NCI-H146 (cell line): ENCODE measurements around the gene ITK.
"Not testable (repeated sequence)": the region's sequence is repeated elsewhere in the genome, so short reads cannot be mapped to it uniquely, and the experiment has no call there.

Source experiments
- DNase-seq: peaks from one replicate; lab custom pipeline; 2025; lab: John Stamatoyannopoulos, UW

ITK gene

DNA sequence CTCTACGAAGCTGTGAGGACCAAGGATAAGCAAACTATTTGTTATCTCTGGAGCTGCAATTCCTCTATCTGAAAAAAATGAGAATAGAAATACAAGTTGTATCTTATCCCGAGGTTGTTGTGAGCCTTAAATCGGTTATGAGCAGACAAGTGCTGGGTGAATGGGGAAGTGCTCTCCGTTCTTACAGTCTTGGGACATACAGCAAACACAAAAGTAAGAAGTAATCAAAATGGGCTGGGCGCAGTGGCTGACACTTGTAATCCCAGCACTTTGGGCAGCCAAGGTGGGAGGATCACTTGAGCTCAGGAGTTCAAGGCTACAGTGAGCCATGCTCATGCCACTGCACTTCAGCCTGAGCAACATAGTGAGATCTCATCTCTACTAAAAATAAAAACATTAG, 31.7 kb downstream of the ITK start:
- no peak for DNase-seq

GRCh38 chr5:157213527-157214243, 33.0 kb downstream of the ITK start:
- no peak for DNase-seq

DNA sequence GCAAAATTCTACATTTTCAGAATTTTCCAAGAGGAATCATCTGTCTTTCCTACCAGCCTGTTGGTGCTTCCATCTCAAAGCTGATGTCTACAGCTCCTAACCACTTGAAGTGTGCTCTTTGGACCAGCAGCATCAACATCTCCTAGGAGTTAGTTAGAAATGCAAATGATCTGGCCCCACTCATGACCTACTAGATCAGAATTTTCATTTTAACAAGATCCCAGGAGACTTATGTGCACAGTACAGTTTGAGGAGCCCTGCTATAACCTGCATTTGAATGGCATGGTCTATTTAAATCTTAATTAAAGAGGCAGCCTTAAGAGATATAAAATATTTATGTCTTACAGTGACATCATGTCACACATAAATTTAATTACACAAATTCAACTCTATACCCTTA, 33.8 kb downstream of the ITK start:
- DNase-seq, result no peak

DNA sequence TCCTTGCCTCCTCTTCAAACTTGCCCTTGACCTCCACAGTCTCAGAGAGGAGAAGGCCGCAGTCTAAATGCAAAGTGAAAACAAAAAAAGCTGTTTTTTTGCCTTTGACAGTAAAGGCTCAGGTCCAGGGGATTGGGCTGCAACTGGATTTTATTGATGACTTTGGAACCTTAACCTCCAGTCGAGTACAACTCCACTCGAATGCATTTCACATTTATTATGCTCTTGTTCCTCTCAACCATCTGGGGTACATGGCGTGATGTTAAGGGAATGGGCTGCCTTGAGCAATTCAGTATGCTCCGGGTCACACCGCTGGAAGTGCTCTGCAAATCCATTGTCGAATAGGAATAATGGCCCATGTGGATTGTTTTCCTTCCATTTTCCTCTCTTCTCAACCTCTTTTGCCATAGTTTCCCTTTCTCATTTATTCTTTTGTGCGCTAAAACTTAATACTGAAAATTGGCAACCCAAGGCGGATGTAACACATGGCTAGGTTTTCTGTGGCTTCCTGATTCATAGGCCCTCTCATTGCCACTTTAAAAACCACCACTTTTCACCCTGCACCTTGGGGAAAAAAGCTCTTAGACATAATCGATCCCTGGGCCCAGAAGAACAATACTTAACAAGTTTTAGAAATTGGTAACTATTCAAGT, 34.3 kb downstream of the ITK start:
- DNase-seq, result no peak

- DNase-seq, result no peak
Measured at GRCh38 chr5:157215514-157216167, 35.0 kb downstream of the ITK start.

- DNase-seq, result no peak
Measured at GRCh38 chr5:157216391-157217142, 35.9 kb downstream of the ITK start.

GRCh38 chr5:157217289-157218024, 36.8 kb downstream of the ITK start:
- DNase-seq, result no peak

- no peak for DNase-seq
Measured at GRCh38 chr5:157219491-157220271, 39.0 kb downstream of the ITK start.

- no peak for DNase-seq
Measured at GRCh38 chr5:157221959-157222358, 41.3 kb downstream of the ITK start.

GRCh38 chr5:157222506-157223230, 42.0 kb downstream of the ITK start:
- no peak for DNase-seq

DNA sequence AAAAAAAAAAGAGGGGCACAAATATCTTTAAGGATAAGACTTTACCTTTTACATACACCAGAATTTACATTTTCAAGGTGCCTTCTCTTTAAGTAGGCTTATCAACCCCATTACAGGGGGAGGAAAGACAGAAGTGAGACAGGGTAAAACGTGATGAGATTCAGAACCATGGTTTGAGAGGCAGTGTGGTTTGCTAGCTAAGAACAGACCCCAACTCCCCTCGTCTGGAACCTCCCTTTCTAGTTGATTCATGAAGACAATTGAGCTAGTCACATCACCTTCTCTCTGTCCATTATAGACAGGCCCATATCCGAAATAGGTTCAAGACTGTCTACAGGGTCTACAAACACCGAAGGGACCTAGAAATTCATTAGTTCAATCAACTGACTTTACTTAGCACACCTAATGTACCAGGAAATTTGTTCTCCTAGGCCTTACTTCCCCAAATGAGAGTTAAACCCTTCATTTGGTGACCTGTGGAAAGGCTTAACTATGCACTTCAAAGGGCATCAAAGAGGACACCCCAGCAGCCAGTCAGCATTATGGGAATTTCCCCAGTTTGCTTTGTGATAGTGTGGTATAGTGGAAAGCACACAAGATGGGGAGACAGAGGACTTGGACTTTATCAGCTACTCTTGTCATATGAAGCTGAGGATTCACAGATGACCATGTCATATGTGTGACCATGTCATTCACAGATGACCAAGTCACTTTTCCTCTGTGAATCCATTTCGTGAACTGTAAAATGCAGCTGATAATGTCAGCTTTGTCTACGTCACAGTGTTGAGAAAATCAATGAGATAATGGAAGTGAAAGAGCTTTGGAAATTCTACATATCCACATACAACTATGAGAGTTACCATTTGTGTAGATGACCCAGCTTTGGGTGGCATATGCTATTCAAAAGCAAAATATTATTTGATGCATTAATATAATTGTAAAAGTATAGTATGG, 45.1 kb downstream of the ITK start:
- DNase-seq, result no peak

DNA sequence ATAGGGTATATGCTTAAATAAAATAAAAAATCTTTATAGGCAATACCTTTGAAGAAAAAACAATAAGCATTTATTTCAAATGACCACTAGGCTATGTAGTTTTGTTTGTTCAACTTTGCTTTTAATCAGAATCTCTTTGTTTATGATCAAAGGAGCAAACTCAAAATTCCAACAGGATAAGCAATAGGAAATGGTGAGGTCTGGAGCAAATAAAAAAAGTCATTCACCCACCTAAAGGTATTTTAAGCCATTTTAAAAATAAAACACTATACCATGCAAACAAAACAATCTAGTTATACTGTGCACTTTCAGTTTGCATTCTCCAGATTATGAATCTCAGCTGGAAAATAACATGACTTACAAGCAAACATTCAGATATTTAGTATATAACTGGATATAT, 50.0 kb downstream of the ITK start:
- DNase-seq, result no peak

DNA sequence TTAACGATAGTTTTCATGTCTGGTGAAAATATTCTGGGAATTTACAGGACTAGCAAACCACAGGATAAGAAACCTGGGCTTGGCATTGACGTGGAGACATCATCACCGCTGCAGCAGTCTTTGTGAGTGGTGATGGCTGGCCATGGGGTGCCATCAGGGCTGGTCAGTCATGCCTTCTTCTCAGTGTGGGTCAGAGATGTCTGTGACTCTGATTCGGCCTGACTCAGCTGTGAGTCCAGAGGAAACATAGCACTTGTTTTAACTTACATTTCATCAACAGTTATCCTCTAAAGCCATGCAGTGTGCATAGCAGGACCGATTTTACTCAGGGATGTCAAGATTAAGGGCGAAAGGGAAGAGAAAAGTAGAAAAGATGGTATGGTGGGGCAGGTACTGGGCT, 52.1 kb downstream of the ITK start:
- DNase-seq, result no peak

DNA sequence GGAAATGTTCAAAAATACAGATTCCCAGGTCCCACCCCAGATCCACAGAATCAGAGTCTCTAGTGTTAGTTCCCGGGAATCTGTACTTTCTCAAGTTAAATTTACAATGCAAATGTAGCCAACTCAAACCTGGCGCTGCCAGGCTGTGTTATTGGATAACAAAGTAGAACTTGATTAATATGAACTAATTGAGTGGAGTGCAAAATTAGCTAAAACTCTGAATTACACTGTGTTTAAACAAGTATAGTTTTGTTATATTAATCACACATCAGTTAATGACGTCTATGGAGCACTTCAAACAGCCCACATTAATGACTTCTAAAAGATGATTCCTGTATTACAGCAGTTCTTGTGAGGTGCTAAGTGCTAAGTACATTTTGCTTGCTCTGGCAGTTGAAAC, 52.9 kb downstream of the ITK start:
- no peak for DNase-seq

GRCh38 chr5:157236423-157236822, 55.8 kb downstream of the ITK start:
- no peak for DNase-seq

DNA sequence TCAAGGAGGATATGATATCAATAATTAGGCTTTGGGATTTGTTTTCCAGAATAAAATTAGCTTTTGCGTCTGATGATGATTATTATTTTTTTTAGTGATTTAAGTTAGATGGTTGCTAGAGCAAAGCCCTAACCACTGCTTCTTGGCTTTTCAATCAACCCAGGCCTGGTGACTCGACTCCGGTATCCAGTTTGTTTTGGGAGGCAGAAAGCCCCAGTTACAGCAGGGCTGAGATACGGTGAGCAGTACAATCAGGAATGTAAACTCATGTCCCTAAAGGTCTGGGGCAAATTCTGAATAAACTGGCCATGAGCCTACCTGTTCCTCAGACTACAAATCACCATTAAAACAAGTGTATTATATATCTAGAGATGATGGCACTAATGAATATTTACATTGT, 60.8 kb downstream of the ITK start:
- no peak for DNase-seq

DNA sequence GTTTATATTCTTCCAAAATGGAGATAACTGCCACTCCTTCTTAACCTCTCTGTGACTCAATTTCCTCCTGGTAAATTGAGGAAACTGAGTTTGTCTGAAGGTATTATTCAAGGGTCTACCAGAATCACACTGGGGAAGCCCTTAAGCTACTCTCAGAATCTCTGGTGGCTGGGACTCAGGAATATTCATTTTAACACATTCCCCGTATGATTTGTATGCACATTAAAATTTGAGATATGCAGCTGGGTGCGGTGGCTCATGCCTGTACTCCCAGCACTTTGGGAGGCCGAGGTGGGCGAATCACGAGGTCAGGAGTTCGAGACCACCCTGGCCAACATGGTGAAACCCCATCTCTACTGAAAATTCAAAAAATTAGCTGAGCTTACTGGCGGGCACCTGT, 64.1 kb downstream of the ITK start:
- not testable (repeated sequence) for DNase-seq

- DNase-seq, result peak; percentile 33
Measured at GRCh38 chr5:157245476-157245875, 64.8 kb downstream of the ITK start.

GRCh38 chr5:157245886-157246285, 65.2 kb downstream of the ITK start:
- DNase-seq, result no peak
